Activated CD8-positive, alpha-beta memory T cell treated with anti-CD3 and anti-CD28 coated beads for 1 hour (primary cell): ENCODE results near the gene SCD5.

Experiments
- DNase-seq, 2 donors: peaks; one replicate each; pipeline ENCODE4 v3.0.0-alpha.2; 2020; ENCODE audit warnings: low read depth in 1 of 2; ENCODE audit errors: extremely low read depth in 1 of 2

The SCD5 gene

DNA sequence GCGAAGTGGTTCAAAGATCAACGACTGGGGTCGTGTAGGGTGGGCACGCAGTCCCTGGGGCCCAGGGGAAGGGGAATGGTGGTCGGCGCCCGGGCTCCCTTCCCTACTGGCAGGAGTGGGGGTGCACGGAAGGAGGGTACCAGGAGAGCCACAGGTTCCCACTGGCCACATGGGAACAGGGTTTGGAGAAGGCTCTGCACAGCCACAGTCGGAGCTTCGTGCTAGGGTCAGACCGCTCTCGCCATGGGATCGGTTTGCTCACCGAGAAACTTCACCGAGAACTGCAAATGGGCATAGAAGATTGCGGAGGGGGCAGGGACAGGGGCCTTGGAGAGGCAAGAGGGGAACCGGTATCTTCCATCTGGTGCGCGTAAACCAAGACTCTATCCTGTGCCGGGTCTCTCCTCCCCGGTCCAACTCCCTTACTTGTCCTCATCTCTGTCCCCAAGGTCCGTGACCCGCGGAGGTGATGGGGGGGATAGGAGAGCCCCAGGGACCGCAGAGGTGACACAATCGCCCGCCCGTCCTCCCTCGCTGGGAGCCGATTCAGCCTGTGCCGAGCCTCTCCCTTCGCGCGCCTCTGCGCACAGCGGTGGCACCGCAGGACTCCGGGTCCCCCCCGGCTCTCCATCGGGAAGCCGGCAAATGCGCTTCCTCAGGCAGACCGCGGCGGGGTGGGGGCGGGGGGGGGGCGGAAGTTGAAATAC lies 1.0 kb downstream of the SCD5 start:
- no peak for DNase-seq

DNA sequence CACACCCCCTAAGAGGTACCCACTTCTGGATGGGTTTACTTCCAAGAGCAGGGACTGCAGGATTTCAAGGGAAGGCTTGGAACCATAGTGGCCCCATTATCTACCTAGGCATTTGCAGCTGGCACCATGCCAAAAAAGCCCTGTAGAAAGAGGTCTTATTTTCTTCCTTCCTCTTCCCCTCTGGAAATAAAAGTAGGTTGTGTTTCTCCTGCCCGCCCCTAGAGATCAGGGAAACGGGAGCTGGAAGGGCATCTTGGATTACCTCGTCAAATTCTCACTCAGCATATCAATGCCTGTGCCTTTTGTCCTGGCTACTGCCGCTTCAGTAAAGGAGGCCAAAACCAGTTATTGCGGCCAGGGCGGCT lies 1.6 kb downstream of the SCD5 start:
- no peak for DNase-seq

DNA sequence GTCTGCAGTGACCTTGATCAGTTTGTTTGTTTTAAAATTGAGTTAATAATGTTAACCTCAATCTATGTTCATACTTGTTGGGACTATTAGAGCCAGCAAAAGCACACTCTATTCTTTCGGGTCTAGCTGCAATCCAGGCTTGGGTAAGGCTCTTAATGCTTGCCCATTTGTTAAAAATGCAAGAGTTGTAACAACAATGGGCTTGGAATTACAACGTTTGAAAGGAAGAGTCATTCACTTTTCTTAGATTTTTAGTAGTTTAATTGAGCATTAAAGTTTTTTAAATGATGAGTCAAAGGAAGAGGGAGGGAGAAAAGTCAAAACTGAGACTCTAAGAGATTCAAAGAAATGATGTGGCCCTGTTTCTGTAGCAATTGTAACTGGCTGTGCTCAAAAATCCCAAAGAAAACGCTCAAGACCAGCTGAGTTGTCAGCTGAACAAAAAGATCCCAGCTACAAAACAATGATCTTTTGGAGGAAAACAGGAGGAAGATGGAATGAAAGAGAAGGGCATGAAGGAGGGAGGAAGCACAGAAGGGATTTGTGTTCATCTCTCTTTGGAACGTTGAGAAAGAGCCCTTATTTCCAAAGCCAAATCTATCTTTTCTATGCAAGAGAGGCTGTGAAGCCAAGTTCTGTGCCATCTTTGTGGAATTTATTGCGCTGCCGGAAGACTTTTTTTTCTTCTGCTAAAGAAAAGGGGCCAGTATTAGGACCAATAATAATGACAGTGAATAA lies 5.5 kb downstream of the SCD5 start:
- no peak for DNase-seq

DNA sequence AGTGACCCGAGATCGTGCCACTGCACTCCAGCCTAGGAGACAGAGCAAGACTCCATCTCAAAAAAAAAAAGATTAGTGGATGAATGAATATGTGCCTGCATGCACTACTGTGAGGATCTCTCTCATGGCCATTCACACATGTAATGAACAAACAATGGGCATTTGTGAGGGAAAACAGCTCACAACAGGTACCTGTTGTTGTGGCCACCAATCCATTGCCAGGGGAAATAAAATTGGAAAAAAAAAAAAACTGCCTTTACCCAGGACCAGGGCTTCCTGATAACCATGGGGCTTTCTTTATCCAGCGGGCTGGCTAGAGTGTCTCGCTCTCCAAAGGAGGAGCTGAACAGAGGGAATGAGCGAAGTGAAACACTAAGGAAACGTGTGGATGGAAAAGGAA lies 7.4 kb downstream of the SCD5 start:
- DNase-seq = no peak

DNA sequence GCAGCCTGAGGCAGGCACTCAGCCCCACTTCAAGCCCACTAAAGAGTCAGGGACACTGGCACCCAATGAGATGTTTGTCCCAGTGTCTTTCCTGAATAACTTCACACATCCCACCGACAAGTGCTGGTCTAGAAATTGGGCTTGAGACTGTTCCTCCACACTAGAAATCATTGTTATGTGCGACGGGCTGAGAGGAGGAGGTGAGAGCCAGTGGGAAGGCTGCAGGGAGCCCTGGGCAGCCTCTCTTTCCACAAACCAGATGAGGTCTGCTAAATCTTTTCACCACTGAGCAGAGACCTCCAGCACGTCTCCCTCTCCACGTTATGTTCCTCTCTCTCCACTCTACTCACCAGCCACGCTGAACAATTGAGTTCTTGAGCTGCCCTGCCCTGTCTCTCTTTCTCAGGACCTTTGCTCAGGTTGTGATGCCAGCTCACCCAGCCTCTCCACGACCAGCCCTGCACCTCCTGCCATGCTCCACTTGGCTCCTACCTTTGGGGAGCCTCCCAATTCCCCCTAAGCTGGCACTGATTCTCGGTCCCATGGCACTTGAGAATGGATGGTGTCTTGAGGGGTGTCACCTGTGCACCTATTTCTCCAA lies 8.4 kb downstream of the SCD5 start:
- DNase-seq = no peak

DNA sequence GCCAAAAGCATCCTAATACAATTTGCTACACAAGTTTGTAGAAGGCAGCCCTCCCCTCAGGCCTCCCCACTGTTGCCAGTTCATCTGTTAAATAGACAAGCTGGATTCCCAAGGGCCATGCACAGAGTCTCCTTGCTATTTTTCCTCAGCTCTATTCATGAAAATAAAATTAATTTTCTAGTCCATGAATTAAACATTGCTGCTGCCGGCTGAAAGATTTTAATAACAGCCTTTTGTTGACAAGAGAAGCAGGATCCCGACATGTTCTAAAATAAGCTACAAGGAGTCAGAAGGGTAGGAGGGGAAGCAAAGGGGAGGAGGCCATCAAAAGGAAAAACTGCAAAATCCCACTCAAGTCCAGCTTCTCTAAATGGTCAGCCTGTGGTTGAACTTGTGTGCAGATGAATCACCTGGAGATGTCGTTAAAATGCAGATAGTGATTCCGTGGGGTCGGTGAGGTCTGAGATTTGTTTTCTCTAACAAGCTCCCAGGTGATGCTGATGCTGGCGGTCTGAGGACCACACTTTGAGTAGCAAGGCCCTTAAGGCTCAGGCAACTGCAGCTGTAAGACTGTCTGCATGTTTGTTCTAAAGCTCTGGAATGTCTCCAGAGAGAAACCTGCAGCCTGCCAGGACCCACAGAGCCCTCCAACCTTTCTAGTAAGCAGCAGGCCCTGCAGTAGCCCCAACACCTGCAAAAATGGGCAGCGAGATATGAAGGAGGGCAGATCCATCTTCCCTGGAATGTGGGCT lies 9.4 kb downstream of the SCD5 start:
- DNase-seq = no peak

DNA sequence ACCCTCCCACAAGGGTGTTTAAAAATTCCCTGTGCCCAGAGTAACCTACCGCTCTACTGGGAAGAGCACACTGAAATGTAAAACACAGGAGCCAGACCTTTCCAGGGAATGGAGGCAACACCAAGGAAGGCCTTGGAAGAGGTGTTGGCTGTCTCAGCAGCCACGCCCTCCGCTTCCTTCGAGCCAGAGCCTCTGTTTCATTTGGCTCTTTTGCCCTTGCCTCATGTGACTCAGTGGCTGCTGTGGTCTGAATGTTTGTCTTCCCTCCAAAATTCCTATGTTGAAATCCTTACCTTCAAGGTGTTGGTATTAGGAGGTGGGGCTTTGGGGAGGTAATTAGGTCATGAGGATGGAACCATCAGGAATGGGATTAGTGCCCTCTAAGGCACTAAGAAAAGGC lies 11.3 kb downstream of the SCD5 start:
- no peak for DNase-seq

DNA sequence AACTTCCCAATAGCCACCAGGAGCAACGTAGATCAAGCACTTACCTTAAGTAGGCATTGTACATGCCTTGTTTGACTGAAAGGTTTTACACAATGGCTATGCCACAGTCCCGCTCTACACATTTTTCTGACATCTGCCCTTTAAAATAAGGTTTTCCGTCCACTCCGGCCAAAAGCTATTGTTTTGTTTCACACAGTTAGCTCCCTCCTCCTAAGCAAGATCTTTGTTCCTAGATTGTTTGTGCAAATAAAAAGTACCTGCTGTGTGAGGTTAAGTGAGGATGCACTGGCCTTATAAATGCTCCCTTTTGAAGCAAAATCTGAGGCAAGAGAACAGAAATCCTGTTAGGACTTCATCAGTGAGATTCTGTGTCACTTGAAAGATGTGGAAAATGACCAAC lies 11.8 kb downstream of the SCD5 start:
- DNase-seq = no peak

DNA sequence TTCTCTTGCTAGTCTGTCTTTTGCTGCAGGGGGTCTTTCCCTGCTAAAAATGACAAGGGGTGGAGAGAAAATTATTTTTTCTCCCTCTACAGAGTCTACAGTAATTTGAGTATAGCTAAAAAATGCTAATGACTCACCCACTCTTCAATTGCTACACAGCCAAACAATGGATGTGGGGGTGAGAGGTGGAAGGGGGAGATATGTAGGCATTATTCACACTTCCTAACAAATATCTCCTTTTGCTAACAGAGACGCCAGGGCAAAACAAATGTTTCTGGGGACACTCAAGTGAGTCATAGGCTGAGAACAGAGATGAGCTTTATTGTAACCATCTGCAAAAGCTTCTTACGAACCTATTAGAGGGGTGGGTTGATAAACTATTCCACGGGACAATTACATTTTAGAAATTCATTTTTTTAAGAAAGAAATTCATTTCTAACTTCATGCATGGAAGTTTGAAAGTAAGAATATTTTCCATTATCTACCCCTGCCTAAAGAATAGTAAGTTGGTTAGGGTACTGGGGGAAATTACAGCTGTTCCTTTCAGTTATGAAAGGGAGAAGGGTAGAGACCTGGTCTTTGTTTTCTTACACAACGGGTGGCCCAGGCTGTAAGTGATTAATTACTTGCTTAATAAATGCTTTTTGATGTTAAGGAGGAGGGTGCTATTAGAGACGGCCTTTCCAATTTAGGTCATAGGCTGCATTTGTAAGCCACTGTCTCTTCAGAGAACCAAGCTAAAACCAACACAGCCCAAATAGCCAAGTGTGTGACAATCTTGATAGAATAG lies 12.8 kb downstream of the SCD5 start:
- DNase-seq = no peak

DNA sequence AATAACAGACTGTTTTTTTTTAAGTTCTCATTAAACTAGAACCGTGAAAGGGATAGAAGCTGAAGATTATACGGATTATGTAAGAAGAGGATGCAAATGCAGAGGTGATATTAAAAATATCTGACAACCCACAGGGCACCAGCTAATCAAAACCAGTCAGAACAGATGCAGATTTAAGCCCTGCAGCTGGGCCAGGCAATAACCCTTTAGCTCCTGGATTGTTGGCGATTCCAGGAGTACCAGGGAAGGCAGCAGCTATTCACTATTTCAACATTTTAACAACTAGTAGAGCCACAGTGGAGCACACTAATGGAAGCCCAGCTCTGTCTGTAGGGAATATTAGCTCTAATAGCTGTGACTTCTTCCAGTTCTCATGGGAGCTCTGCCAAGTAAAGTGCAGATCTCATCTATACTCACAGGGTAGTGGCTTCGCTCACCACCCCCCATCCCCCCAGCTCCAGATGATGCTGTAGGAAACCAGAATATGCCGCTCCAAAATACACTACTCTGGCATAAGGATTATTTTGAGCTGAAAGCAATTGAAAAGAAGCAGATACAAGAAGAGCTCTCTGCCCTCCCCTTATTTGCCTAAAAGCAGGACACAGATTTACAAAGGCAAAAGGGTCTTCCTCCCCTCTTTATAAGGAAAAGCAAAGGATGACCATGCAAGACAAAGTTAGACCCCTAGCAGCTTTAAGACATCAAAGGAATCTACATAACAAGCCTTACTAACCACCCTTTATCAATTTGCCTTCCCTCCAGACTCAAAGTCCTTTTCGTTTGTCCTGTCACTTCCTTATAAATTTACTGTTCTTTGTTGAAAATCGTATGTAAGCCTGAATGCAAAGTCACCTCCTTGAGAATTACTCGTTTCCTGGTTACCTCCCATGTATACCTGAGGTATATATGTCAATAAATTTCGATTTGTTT lies 13.7 kb downstream of the SCD5 start:
- no peak for DNase-seq

DNA sequence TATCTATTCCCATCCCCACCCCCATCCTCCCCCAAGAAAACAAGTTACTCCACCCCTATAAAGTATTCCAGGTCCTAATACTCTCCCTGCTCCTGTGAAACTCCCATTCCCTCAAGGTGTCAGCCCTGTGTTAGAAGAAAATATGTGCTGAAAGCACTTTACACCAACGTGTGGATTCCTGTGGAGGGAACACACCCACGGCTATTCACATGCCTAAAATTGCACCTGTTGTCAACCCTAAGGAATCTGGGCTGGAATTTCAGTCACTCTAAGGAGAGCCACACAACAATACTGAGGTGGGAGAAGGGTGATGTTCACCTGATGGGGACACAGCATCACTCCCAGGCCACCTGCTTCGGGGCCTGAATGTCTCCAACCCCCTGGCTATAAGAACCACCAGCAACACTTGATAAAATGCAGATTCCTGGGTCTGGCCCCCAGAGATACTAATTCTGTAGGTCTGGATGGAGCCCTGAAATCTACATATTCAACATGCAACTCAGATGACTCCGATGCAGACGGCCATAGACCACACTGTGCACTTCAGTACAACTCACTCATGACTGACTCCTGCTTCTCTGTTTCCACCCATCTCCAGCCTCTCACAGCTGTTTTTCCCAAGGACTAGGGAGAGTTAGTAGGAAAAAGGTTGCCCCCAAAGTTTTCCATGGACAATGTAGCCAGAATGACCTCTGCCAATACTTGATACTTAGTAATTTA lies 15.8 kb downstream of the SCD5 start:
- DNase-seq = no peak

DNA sequence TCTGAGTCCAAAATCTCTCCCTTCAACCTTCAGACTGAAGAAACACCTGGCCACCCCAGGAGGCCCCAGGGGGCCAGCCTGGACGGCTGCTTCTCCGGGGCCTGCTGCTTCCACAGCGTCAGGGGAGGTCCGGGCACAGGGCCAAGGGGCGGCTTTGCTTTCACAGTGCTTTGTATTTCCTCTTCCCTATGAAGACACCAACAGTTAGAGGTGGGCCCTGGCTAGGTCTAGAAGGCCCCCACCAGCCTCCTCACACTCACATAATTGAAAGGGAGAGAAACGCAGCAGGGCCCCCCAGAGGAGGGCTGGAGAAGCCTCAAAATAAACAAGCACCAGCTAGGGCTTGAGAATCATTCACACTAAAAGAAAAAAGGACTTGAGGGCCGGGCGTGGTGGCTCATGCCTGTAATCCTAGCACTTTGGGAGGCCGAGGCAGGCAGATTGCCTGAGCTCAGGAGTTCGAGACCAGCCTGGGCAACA lies 17.8 kb downstream of the SCD5 start:
- no peak for DNase-seq

DNA sequence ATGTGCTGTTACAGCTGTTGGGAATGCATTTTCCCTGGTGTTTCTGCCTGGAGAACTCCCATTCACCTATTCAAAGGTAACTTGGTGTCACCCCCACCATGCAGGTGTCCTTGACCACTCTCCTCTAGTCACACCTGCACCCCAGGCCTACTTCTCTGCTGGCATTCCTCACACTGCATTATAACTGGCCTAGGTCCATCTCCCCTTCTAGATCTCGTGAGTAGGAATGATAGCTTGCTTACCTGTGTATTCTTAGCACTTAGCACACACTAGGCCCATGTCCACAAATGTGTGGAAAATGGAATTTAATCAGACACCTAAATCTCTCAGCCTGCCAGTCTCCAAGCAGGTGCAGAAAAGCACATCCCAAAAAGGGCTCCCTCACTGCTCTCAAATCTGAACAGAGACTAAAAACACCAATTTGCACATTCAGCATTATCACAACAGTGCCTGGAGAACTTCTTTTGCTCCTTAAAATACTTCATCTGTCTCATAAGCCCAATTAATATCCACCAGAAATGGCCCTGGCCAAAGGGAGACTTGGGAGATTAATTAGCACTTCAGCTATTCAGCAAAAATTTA lies 18.3 kb downstream of the SCD5 start:
- DNase-seq = no peak

DNA sequence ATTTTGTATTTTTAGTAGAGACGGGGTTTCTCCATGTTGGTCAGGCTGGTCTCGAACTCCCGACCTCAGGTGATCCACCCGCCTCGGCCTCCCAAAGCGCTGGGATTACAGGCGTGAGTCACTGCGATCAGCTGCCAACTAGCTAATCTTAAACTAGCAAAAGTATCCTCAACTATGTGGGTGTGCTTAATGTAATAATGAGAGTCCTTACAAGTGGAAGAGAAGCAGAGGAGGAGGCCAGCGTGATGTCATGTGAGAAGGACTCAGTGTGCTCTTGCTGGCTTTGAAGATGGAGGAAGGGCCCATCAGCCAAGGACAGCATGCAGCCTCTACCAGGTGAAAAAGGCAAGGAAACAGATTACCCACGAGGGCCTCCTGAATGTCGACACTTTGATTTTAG lies 19.6 kb downstream of the SCD5 start:
- no peak for DNase-seq

DNA sequence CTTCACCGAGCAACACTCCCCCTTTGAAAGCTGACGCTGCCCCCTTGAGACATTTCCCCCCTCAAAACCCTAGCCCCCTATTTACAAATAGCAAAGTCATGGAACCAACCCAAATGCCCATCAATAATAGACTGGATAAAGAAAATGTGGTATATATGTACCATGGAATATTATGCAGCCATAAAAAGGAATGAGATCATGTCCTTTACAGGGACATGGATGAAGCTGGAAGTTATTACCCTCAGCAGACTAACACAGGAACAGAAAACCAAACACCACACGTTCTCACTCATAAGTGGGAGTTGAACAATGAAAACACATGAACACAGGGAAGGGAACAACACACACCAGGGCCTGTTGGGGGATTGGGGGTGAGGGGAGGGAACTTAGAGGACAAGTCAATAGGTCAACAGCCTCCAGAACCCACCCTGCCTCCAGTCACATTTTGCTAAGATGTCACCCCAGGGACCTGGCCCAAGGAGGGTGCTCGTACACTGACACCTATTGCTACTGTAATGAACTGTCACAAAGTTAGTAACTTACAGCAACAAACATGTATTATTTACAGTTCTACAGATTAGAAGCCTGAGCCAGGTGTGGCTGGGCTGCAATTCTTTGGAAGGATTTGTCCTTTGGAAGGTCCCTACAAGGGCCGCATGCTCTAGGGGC lies 20.6 kb downstream of the SCD5 start:
- no peak for DNase-seq

DNA sequence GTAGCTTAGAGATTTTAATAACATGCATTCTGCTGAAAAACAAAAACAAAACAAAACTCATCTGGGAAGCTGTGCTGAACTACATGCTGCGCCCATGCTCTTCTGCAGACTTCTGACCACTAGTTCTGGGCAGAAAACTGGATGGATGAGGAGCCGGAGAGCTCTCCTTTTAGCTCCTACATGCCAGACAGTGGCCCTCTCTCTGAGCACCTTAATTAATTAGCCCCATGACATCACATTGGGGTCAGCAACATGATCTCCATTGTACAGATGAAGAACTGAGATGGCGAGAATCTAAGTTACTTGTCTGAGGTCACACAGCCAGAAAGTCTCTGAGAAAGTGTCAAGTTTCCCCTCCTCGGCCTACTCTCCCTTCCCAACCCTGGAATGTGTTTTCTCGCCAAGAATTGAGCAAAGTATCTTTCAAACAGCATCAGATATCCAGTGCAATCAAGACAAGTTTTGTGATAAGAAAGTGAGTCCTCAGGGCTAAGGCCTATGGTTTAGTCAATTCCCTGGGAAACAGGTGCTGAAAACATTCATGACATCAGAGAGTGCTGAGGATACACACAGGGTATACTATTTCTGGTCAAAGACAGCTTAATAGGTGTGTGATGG lies 21.6 kb downstream of the SCD5 start:
- no peak for DNase-seq

DNA sequence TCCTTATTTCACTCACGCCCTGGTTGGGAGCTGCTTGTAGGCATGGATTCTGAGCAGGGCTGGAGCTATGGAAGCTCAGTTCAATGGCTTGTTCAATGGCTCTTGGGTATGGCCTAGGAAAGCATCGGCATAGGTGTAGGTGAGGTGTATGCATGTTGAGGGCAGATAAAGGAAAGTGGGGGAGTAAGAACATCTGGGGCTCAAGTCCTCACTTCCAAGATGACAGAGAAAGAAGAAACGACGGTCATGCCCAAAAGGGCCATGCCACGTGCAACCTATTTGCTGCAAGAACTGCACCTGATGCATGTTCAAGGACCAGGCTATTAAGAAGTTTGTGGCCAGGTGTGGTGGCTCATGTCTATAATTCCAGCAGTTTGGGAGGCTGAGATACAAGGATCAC lies 23.4 kb downstream of the SCD5 start:
- DNase-seq = no peak

DNA sequence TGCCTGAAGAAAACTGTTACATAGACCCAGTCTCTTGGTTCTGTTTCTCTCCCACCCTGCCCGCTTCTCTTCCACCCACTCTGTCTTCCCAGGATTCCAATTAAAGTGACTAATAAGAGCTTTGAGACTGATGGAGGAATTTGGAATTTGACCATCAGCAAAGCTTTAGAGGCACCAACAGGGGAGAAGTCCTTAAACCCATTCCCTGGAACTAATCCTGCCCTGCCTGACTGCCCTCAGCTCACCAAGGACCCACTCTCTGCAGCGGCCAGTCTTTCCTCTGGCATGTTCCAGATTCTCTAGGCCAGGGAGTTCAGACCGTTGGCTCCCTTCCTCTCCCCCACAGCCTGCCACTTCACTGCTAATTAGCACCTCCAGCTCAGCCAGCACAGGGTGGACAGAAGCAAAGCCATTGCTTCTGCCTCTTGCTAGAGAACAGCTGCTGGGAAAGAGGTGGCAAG lies 23.9 kb downstream of the SCD5 start:
- DNase-seq = no peak
